HepG2 (cell line): ENCODE results near the gene MBTD1. TPM values are rescaled to one million over a fixed set of nuclear protein-coding genes. Genes with fewer than 3 reads are reported as not detected.
"Not testable (repeated sequence)": the region's sequence is repeated elsewhere in the genome, so short reads cannot be mapped to it uniquely, and the experiment has no call there.

ENCODE experiments used
- ATAC-seq: fragments of 200-7000 bp; cut with Tn5 transposase; 3 replicates; pipeline ENCODE4 v1.9.1; 2020; ENCODE audit warnings: mild to moderate bottlenecking, moderate library complexity
- BruUV-seq: library from RNA; stranded (reverse); fragments of 400-500 nt; replicated peaks from 2 replicates; lab custom pipeline; 2021; lab: Mats Ljungman, UMichigan
- CTCF ChIA-PET: fragments of 300-600 bp; formaldehyde crosslinking; extraction: SDS; loops from one replicate; lab custom pipeline; 2021; ENCODE audit warnings: low total read pairs, inconsistent platforms, low intra/inter-chr PET ratio; lab: Yijun Ruan, JAX
- POLR2A ChIA-PET: fragments of 350-600 bp; sonication (Branson Sonifier 250); formaldehyde crosslinking; loops from one replicate; lab custom pipeline; 2020; ENCODE audit warnings: antibody characterized with exemption, inconsistent platforms; lab: Yijun Ruan, JAX
- DNase-seq: peaks from one replicate; pipeline ENCODE4 v3.0.0-alpha.2; 2015; ENCODE audit warnings: low spot score
- FAIRE-seq: peaks from 3 replicates; lab custom pipeline; 2011; peaks lifted over from hg19 to GRCh38; lab: Jason Lieb, UNC
- H2AFZ ChIP-seq: one replicate; pipeline ENCODE4 v1.6.1; 2011; ENCODE audit warnings: low read length, inconsistent platforms
- H3K27ac ChIP-seq: fragments of 300-600 bp; 3 replicates; pipeline ENCODE4 v1.8.0; 2011; ENCODE audit warnings: mixed run types, mild to moderate bottlenecking, mixed read lengths, low read length, inconsistent platforms; ENCODE audit not compliant: insufficient read depth; ENCODE audit errors: extremely low read length
- H3K27me3 ChIP-seq, 2 experiments: fragments of 200-600 bp in 1 of 2; 2 replicates in 1 of 2; 3 replicates in 1 of 2; pipeline versions ENCODE4 v1.6.0 to v1.8.0; 2011; ENCODE audit warnings: low read length in 2 of 2, mild to moderate bottlenecking in 2 of 2, moderate library complexity in 2 of 2, inconsistent platforms in 1 of 2; ENCODE audit not compliant: insufficient read depth in 2 of 2, control insufficient read depth in 1 of 2
- H3K36me3 ChIP-seq, 2 experiments: fragments of 200-600 bp in 1 of 2; replicated peaks in 1 of 2; 2 replicates in 1 of 2; 3 replicates in 1 of 2; pipeline versions ENCODE4 v1.5.1 to v1.8.0; 2011; ENCODE audit warnings: low read length in 2 of 2, inconsistent platforms in 1 of 2; ENCODE audit not compliant: insufficient read depth in 2 of 2, control insufficient read depth in 1 of 2
- H3K4me1 ChIP-seq: 2 replicates; pipeline ENCODE4 v1.5.1; 2012; ENCODE audit warnings: low read length, inconsistent platforms; ENCODE audit not compliant: insufficient read depth
- H3K4me2 ChIP-seq: 2 replicates; pipeline ENCODE4 v1.6.0; 2011; ENCODE audit warnings: low read depth, low read length, inconsistent platforms
- H3K4me3 ChIP-seq, 3 experiments: fragments of 200-600 bp in 1 of 3; sonication (generic), shearing (Covaris generic) in 1 of 3; replicated peaks in 1 of 3; 2 replicates each; pipeline ENCODE4 v1.5.1; 2011 to 2016; ENCODE audit warnings: low read length in 3 of 3, inconsistent platforms in 2 of 3, low read depth in 2 of 3, mild to moderate bottlenecking in 2 of 3, control low read depth in 1 of 3, mixed read lengths in 1 of 3; ENCODE audit not compliant: insufficient read depth in 1 of 3
- H3K79me2 ChIP-seq: one replicate; pipeline ENCODE4 v1.6.1; 2011; ENCODE audit warnings: low read length, inconsistent platforms; ENCODE audit not compliant: insufficient read depth
- H3K9ac ChIP-seq: 2 replicates; pipeline ENCODE4 v1.6.0; 2011; ENCODE audit warnings: mild to moderate bottlenecking, low read depth, low read length, inconsistent platforms; ENCODE audit not compliant: insufficient read depth
- H3K9me3 ChIP-seq: 2 replicates; pipeline ENCODE4 v1.5.1; 2012; ENCODE audit warnings: mild to moderate bottlenecking, low read length
- H4K20me1 ChIP-seq: 2 replicates; pipeline ENCODE4 v1.6.0; 2011; ENCODE audit warnings: inconsistent platforms, mild to moderate bottlenecking, low read length, moderate library complexity; ENCODE audit not compliant: insufficient read depth
- NRL ChIP-seq: sonication (generic); formaldehyde crosslinking; IDR thresholded peaks from 2 replicates; pipeline ENCODE4 v1.5.0; 2020; ENCODE audit warnings: missing genetic modification reagents, mild to moderate bottlenecking, moderate library complexity, borderline replicate concordance
- POLR2G ChIP-seq: fragments of 200-400 bp; formaldehyde crosslinking; IDR thresholded peaks from 2 replicates; pipeline ENCODE4 v1.6.1; 2018; ENCODE audit warnings: mild to moderate bottlenecking, low read depth, low read length, moderate library complexity
- RBM22 ChIP-seq: fragments of 200-400 bp; formaldehyde crosslinking; optimal IDR thresholded peaks from 2 replicates; pipeline ENCODE3; 2017; ENCODE audit warnings: mild to moderate bottlenecking, low read length, moderate library complexity
- SSRP1 ChIP-seq: IDR thresholded peaks from 2 replicates; pipeline ENCODE4 v1.6.1; 2016; ENCODE audit warnings: control low read depth
- TP53 ChIP-seq: sonication (generic); formaldehyde crosslinking; conservative IDR thresholded peaks from 2 replicates; pipeline ENCODE4 v1.4.0; 2020; ENCODE audit warnings: missing genetic modification reagents
- WGBS: methylation state at CpG from one replicate; pipeline ENCODE4 v1.1.6; 2017; ENCODE audit warnings: low lambda C conversion rate; 5-methylcytosine and 5-hydroxymethylcytosine counted together
- in situ Hi-C: cut with HindIII; loops from 2 replicates; pipeline ENCODE4 v1.10.0; 2017; ENCODE audit warnings: low pct_unique_long_range_greater_than_20kb; ENCODE audit not compliant: extremely low pct_ligation_motif_present
- intact Hi-C: fragments of 100-400 bp; cut with micrococcal nuclease; formaldehyde crosslinking; loops from one replicate; pipeline ENCODE4 v1.10.0; 2022; ENCODE audit not compliant: unreplicated experiment
- polyA plus RNA-seq, 8 experiments: library from polyadenylated mRNA; depleted of rRNA in 3 of 8; stranded (reverse) in 7 of 8; unstranded in 1 of 8; fragments of >200 nt; fragmentation: Illumina TruSeq in 4 of 8; extraction: Trizol in 4 of 8; gene quantifications; 2 replicates each; pipeline versions ENCODE4 v1.2.1 to v1.2.3, GENCODE V29; 2011 to 2016; ENCODE audit warnings: low read depth in 4 of 8, missing spikeins in 1 of 8, mixed read lengths in 1 of 8; ENCODE audit not compliant: insufficient read depth in 1 of 8
- total RNA-seq, 5 experiments: library from RNA; depleted of rRNA; stranded (reverse); fragments of >200 nt; fragmentation: Illumina TruSeq; extraction: Trizol; gene quantifications; 2 replicates each; pipeline ENCODE4 v1.2.3, GENCODE V29; 2016; ENCODE audit warnings: low read depth in 1 of 5
- TF ChIP-seq, protein P1 (sequence below): sonication (generic); formaldehyde crosslinking; IDR thresholded peaks from 2 replicates; pipeline ENCODE4 v1.5.0; 2020; ENCODE audit warnings: mild to moderate bottlenecking, missing genetic modification reagents, borderline replicate concordance

The MBTD1 gene
- total and polyA plus RNA-seq, 2 of the 13 experiments (the other 11 are each of a cell fraction or from before 2014, with no cell fraction given) = 20.9 TPM

DNA sequence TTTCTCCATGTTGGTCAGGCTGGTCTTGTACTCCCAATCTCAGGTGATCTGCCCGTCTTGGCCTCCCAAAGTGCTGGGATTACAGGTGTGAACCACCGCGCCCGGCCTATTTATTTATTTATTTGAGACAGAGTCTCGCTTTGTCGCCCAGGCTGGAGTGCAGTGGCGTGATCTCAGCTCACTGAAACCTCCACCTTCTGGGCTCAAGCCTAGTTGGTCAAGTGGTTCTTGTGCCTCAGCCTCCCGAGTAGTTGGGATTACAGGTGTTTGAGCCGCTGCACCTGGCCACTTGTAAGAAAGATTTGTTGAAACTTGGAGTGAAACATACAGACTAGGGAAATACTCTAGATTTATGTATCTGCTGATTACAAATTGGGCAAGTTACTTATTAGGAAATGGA is 87.8 kb downstream of the MBTD1 start:
- Histone ChIP-seq H3K36me3 (peaks cover 17 to 47% of the 10 kb centered on the region in 2 experiments), H3K4me1 (peaks cover 22% of the 10 kb centered on the region), H3K79me2 (peaks cover 13% of the 10 kb centered on the region)
- ATAC-seq, H4K20me1 ChIP-seq, H2AFZ ChIP-seq, CTCF ChIA-PET, BruUV-seq, H3K9ac ChIP-seq, H3K27me3 ChIP-seq, H3K4me2 ChIP-seq, H3K27ac ChIP-seq, H3K4me3 ChIP-seq, intact Hi-C loops, DNase-seq, in situ Hi-C loops, H3K9me3 ChIP-seq, FAIRE-seq: not testable (repeated sequence)
- POLR2A ChIA-PET = interaction anchor here (1.1 kb wide), 1 partner anchor 18 kb away, joined by 3 read pairs; the partner anchor contains the start of gene NME1
- WGBS = 87% methylated on average over 9 of the region's 9 CpGs
- TF ChIP-seq POLR2G (0 out of 2 replicates have a peak, but pooled peaks have one; percentile 36), RBM22 (peak; percentile 34), SSRP1 (CRISPR knock-in tag) (peak; percentile 81; the same call in 1 of the 2 replicates), NRL (CRISPR knock-in tag) (0 out of 2 replicates have a peak, but pooled peaks have one; percentile 37)

DNA sequence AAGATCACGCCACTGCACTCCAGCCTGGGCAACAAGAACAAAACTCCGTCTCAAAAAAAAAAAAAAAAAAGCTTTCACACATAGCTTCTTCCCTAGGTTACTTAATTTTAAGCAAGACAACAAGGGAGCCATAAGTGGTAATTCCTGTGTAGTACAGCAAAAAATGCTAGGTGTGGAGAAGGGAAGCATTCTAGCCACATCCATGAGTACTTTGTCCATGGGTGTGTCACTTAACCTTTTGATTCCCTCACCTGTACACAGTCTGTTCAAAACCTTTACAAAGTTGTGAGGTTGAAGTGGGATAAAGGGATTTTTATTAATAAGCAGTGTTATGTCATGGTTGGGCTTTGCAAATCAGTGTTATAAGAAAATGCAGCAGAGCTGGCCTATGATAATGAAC is 89.1 kb downstream of the MBTD1 start:
- CTCF ChIA-PET = no interaction called here
- BruUV-seq = no TSS peak
- Histone ChIP-seq H3K4me2 (no peak overlapping the region), H3K4me3 (no peak overlapping the region), H4K20me1 (no peaks in the 10 kb centered on the region), H3K9ac (no peak overlapping the region), H3K27me3 (no peaks in the 10 kb centered on the region), H3K4me1 (peaks cover 22% of the 10 kb centered on the region), H3K36me3 (peaks cover 17 to 47% of the 10 kb centered on the region in 2 experiments), H3K27ac (no peak overlapping the region), H3K79me2 (peaks cover 17% of the 10 kb centered on the region), H3K9me3 (no peaks in the 10 kb centered on the region), H2AFZ (no peak overlapping the region)
- DNase-seq (no peak), ATAC-seq (no peak), FAIRE-seq (no peak)
- WGBS = 98% methylated on average over 2 of the region's 2 CpGs
- in situ Hi-C loops = no loop called here
- intact Hi-C loops = no loop called here
- POLR2A ChIA-PET = no interaction called here
- TF ChIP-seq, protein P1, sequence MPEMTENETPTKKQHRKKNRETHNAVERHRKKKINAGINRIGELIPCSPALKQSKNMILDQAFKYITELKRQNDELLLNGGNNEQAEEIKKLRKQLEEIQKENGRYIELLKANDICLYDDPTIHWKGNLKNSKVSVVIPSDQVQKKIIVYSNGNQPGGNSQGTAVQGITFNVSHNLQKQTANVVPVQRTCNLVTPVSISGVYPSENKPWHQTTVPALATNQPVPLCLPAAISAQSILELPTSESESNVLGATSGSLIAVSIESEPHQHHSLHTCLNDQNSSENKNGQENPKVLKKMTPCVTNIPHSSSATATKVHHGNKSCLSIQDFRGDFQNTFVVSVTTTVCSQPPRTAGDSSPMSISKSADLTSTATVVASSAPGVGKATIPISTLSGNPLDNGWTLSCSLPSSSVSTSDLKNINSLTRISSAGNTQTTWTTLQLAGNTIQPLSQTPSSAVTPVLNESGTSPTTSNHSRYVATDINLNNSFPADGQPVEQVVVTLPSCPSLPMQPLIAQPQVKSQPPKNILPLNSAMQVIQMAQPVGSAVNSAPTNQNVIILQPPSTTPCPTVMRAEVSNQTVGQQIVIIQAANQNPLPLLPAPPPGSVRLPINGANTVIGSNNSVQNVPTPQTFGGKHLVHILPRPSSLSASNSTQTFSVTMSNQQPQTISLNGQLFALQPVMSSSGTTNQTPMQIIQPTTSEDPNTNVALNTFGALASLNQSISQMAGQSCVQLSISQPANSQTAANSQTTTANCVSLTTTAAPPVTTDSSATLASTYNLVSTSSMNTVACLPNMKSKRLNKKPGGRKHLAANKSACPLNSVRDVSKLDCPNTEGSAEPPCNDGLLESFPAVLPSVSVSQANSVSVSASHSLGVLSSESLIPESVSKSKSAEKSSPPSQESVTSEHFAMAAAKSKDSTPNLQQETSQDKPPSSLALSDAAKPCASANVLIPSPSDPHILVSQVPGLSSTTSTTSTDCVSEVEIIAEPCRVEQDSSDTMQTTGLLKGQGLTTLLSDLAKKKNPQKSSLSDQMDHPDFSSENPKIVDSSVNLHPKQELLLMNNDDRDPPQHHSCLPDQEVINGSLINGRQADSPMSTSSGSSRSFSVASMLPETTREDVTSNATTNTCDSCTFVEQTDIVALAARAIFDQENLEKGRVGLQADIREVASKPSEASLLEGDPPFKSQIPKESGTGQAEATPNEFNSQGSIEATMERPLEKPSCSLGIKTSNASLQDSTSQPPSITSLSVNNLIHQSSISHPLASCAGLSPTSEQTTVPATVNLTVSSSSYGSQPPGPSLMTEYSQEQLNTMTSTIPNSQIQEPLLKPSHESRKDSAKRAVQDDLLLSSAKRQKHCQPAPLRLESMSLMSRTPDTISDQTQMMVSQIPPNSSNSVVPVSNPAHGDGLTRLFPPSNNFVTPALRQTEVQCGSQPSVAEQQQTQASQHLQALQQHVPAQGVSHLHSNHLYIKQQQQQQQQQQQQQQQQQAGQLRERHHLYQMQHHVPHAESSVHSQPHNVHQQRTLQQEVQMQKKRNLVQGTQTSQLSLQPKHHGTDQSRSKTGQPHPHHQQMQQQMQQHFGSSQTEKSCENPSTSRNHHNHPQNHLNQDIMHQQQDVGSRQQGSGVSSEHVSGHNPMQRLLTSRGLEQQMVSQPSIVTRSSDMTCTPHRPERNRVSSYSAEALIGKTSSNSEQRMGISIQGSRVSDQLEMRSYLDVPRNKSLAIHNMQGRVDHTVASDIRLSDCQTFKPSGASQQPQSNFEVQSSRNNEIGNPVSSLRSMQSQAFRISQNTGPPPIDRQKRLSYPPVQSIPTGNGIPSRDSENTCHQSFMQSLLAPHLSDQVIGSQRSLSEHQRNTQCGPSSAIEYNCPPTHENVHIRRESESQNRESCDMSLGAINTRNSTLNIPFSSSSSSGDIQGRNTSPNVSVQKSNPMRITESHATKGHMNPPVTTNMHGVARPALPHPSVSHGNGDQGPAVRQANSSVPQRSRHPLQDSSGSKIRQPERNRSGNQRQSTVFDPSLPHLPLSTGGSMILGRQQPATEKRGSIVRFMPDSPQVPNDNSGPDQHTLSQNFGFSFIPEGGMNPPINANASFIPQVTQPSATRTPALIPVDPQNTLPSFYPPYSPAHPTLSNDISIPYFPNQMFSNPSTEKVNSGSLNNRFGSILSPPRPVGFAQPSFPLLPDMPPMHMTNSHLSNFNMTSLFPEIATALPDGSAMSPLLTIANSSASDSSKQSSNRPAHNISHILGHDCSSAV (CRISPR knock-in tag) = no peak
- no peak for TF ChIP-seq TP53 (CRISPR knock-in tag)
